ENCODE results near the gene AKR7A2. TPM values are rescaled to one million over a fixed set of nuclear protein-coding genes. Genes with fewer than 3 reads are reported as not detected.
A peak's percentile ranks its signal among the peaks of the same experiment; 100 is the strongest.

AKR7A2 gene
- total RNA-seq, 1 donor from 2014 or later: 53.7 TPM

GRCh38 chr1:19352839-19353238 lies 40.9 kb upstream of the AKR7A2 start:
- Mint-ChIP-seq H3K9me3 (no peaks in the 10 kb centered on the region), H3K36me3 (peaks cover 36% of the 10 kb centered on the region), H3K27ac (no peak overlapping the region), H3K27me3 (ENCODE audit: low read depth) (no peaks in the 10 kb centered on the region), H3K4me1 (peaks cover 5% of the 10 kb centered on the region), H3K4me3 (no peak overlapping the region)
- TF ChIP-seq, protein P1, sequence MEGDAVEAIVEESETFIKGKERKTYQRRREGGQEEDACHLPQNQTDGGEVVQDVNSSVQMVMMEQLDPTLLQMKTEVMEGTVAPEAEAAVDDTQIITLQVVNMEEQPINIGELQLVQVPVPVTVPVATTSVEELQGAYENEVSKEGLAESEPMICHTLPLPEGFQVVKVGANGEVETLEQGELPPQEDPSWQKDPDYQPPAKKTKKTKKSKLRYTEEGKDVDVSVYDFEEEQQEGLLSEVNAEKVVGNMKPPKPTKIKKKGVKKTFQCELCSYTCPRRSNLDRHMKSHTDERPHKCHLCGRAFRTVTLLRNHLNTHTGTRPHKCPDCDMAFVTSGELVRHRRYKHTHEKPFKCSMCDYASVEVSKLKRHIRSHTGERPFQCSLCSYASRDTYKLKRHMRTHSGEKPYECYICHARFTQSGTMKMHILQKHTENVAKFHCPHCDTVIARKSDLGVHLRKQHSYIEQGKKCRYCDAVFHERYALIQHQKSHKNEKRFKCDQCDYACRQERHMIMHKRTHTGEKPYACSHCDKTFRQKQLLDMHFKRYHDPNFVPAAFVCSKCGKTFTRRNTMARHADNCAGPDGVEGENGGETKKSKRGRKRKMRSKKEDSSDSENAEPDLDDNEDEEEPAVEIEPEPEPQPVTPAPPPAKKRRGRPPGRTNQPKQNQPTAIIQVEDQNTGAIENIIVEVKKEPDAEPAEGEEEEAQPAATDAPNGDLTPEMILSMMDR (IDR thresholded peaks at IDR 0.05; ENCODE audit: unreplicated experiment): no peak
- DNase-seq (ENCODE audit: low spot score in 2 of 2, unreplicated experiment in 2 of 2): no peak

GRCh38 chr1:19351873-19352272 lies 39.9 kb upstream of the AKR7A2 start:
- H3K27me3 Mint-ChIP-seq (ENCODE audit: low read depth): no peaks in the 10 kb centered on the region
- TF ChIP-seq, protein P1 (IDR thresholded peaks at IDR 0.05; ENCODE audit: unreplicated experiment): no peak
- H3K9me3 Mint-ChIP-seq: no peaks in the 10 kb centered on the region
- H3K4me3 Mint-ChIP-seq: no peak overlapping the region
- no peak overlapping the region for H3K27ac Mint-ChIP-seq
- peaks cover 33% of the 10 kb centered on the region for H3K36me3 Mint-ChIP-seq
- no peak for DNase-seq (ENCODE audit: low spot score in 2 of 2, unreplicated experiment in 2 of 2)
- peaks cover 5% of the 10 kb centered on the region for H3K4me1 Mint-ChIP-seq

- no peaks in the 10 kb centered on the region for H3K9me3 Mint-ChIP-seq
- H3K27me3 Mint-ChIP-seq (ENCODE audit: low read depth): no peaks in the 10 kb centered on the region
- H3K4me1 Mint-ChIP-seq: peaks cover 5% of the 10 kb centered on the region
- no peak overlapping the region for H3K27ac Mint-ChIP-seq
- TF ChIP-seq, protein P1 (IDR thresholded peaks at IDR 0.05; ENCODE audit: unreplicated experiment): no peak
- no peak for DNase-seq (ENCODE audit: low spot score in 2 of 2, unreplicated experiment in 2 of 2)
- peaks cover 27% of the 10 kb centered on the region for H3K36me3 Mint-ChIP-seq
- H3K4me3 Mint-ChIP-seq: no peak overlapping the region
These were observed 38.6 kb upstream of the AKR7A2 start for GRCh38 chr1:19350566-19350965.

- no peak for DNase-seq (ENCODE audit: low spot score in 2 of 2, unreplicated experiment in 2 of 2)
- no peak overlapping the region for H3K4me3 Mint-ChIP-seq
- no peaks in the 10 kb centered on the region for H3K9me3 Mint-ChIP-seq
- peaks cover 25% of the 10 kb centered on the region for H3K36me3 Mint-ChIP-seq
- peak overlapping the region; percentile 48 for H3K27ac Mint-ChIP-seq
- TF ChIP-seq, protein P1 (IDR thresholded peaks at IDR 0.05; ENCODE audit: unreplicated experiment): no peak
- peaks cover 5% of the 10 kb centered on the region for H3K4me1 Mint-ChIP-seq
- no peaks in the 10 kb centered on the region for H3K27me3 Mint-ChIP-seq (ENCODE audit: low read depth)
These were observed 38.1 kb upstream of the AKR7A2 start for GRCh38 chr1:19349999-19350398.

- Mint-ChIP-seq H3K4me3 (no peak overlapping the region), H3K36me3 (peaks cover 18% of the 10 kb centered on the region), H3K4me1 (peaks cover 5% of the 10 kb centered on the region), H3K9me3 (no peaks in the 10 kb centered on the region), H3K27ac (peak overlapping the region; percentile 34), H3K27me3 (ENCODE audit: low read depth) (no peaks in the 10 kb centered on the region)
- TF ChIP-seq, protein P1 (IDR thresholded peaks at IDR 0.05; ENCODE audit: unreplicated experiment): no peak
- DNase-seq (ENCODE audit: low spot score in 2 of 2, unreplicated experiment in 2 of 2): no peak
These were observed 36.7 kb upstream of the AKR7A2 start for GRCh38 chr1:19348441-19349198.

Data from mesothelial cell of epicardium (in vitro differentiated cells).